Measurements from ENCODE around the gene CCDC192. TPM values are rescaled to one million over a fixed set of nuclear protein-coding genes. Genes with fewer than 3 reads are reported as not detected.

Gene CCDC192
- total RNA-seq, 2 donors from 2014 or later: 0.25 TPM; not detected in 1

DNA sequence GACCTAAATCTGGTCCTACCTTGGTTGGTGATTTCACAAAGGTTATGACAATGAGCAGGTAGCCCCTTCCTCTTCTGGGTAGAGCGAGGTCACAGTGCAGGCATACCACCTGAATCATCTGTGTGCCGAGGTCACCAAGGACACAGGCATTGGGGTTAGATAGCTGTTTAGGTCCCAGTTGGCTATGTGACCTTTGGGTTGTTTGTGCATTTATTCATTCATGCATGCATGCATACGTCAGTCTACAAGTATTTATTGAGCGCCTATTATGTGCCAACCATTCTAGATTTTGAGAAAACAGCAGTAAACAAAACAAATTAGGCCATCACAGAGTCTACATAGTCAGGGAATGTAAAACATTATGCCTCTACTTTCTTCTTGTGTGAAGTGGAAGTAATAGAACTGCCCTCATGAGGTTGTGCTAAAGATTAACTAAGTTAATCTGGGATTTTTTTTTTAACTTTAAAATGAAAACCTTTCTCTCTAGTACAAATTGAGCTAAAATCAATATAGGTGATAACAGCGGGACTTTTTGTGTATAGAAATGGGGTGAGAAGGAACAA lies 275.6 kb downstream of the CCDC192 start:
- Mint-ChIP-seq H3K27ac (no peak overlapping the region), H3K4me3 (no peak overlapping the region)
- ATAC-seq (replicated peaks in 1 of 2): no peak

DNA sequence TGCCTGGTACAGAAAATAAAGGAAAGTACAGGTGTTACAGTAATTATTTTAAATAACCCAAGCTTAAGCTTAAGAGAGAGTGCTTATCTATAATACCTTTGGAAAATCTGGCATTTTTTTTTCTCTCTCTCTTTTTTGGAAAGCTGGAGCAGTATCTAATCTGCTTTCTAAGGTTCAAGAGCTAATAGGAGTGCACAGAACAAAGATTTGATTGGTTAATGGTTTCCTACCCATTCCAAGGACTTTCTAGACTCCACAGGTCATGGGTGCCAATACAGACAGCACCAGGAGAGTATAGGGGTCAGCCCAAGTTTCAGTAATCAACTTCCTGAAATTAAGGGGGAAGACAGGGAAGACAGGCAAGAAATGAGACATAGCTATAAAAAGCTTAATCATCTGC lies 276.3 kb downstream of the CCDC192 start:
- H3K27ac Mint-ChIP-seq: no peak overlapping the region
- ATAC-seq (replicated peaks in 1 of 2) (no peak), DNase-seq (no peak)
- H3K4me3 Mint-ChIP-seq: no peak overlapping the region
- no peaks in the 10 kb centered on the region for H3K36me3 Mint-ChIP-seq (ENCODE audit: insufficient read depth in 2 of 2)
- H3K9me3 Mint-ChIP-seq: no peaks in the 10 kb centered on the region
- H3K4me1 Mint-ChIP-seq (ENCODE audit: low read depth): no peaks in the 10 kb centered on the region
- H3K27me3 Mint-ChIP-seq (ENCODE audit: low read depth): no peaks in the 10 kb centered on the region

More for the DNA sequence above, 275.6 kb downstream of the CCDC192 start:
- H3K9me3 Mint-ChIP-seq: no peaks in the 10 kb centered on the region
- DNase-seq: no peak
- H3K4me1 Mint-ChIP-seq (ENCODE audit: low read depth): no peaks in the 10 kb centered on the region
- H3K27me3 Mint-ChIP-seq (ENCODE audit: low read depth): no peaks in the 10 kb centered on the region
- no peaks in the 10 kb centered on the region for H3K36me3 Mint-ChIP-seq (ENCODE audit: insufficient read depth in 2 of 2)

DNA sequence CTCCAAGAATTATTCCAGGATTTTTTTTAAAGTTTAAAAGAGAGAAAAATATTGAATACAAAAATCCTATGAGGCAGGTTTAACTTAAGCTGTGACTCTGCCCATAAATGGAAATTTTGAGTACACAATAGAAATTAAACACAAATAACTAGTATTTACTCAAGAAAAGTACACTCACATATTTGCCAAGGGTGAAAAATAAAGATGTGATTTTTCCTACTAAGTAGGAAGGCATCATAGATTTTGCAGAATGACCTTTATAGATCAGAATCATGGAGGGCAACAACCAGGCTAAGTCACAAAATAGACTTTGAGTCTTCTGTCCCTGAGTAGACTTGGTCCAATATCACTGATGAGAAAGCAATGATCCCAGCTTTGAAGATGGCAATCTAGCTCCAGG lies 277.7 kb downstream of the CCDC192 start:
- H3K9me3 Mint-ChIP-seq: no peaks in the 10 kb centered on the region

DNA sequence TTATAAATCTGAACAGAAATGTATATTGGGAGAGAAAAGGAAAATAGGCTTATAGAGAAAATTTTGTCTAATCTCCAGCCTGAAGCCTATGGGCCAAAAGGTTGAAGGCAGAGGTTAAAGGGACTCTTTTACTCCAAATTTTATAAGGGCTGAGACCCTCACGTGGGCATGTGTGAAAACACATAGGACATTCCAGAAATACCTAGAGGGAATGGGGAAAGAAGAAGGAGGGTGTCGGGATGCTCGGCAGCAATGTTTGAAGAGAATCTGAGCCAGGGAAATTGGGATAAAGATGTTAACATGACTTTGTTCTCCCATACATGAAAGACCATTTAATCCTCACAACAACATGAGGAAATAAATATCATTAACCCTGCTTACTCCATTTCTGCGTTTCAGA lies 278.3 kb downstream of the CCDC192 start:
- Mint-ChIP-seq H3K9me3 (no peaks in the 10 kb centered on the region), H3K27me3 (ENCODE audit: low read depth) (no peaks in the 10 kb centered on the region), H3K27ac (no peak overlapping the region), H3K4me1 (ENCODE audit: low read depth) (no peaks in the 10 kb centered on the region), H3K4me3 (no peak overlapping the region), H3K36me3 (ENCODE audit: insufficient read depth in 2 of 2) (no peaks in the 10 kb centered on the region)
- ATAC-seq (replicated peaks in 1 of 2) (no peak), DNase-seq (no peak)

More for the DNA sequence above, 277.7 kb downstream of the CCDC192 start:
- Mint-ChIP-seq H3K4me1 (ENCODE audit: low read depth) (no peaks in the 10 kb centered on the region), H3K27me3 (ENCODE audit: low read depth) (no peaks in the 10 kb centered on the region), H3K36me3 (ENCODE audit: insufficient read depth in 2 of 2) (no peaks in the 10 kb centered on the region), H3K27ac (no peak overlapping the region), H3K4me3 (no peak overlapping the region)
- no peak for ATAC-seq (replicated peaks in 1 of 2)
- DNase-seq: no peak

DNA sequence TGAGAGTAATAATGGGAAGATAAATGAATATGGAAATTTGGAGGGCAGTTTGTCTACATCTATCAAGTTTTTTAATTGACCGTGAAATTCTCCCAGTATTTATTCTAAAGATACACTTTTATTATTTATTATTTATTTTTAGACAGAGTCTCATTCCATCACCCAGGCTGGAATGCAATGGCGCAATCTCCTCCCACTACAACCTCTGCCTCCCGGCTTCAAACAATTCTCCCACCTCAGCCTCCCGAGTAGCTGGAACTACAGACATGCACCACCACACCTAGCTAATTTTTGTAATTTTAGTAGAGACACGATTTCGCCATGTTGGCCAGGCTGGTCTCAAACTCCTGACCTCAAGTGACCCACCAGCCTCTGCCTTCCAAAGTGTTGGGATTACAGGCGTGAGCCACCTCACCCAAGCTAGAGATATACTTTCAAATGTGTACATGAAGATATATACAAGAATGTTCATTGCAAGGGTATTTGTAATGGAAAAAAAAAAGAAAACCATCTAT lies 282.7 kb downstream of the CCDC192 start:
- no peak for DNase-seq
- Mint-ChIP-seq H3K9me3 (peaks cover 0 to 3% of the 10 kb centered on the region in 2 donors), H3K4me3 (no peak overlapping the region), H3K36me3 (ENCODE audit: insufficient read depth in 2 of 2) (peaks cover 0 to 2% of the 10 kb centered on the region in 2 donors), H3K27me3 (ENCODE audit: low read depth) (no peaks in the 10 kb centered on the region), H3K4me1 (ENCODE audit: low read depth) (no peaks in the 10 kb centered on the region), H3K27ac (no peak overlapping the region)
- no peak for ATAC-seq (replicated peaks in 1 of 2)

DNA sequence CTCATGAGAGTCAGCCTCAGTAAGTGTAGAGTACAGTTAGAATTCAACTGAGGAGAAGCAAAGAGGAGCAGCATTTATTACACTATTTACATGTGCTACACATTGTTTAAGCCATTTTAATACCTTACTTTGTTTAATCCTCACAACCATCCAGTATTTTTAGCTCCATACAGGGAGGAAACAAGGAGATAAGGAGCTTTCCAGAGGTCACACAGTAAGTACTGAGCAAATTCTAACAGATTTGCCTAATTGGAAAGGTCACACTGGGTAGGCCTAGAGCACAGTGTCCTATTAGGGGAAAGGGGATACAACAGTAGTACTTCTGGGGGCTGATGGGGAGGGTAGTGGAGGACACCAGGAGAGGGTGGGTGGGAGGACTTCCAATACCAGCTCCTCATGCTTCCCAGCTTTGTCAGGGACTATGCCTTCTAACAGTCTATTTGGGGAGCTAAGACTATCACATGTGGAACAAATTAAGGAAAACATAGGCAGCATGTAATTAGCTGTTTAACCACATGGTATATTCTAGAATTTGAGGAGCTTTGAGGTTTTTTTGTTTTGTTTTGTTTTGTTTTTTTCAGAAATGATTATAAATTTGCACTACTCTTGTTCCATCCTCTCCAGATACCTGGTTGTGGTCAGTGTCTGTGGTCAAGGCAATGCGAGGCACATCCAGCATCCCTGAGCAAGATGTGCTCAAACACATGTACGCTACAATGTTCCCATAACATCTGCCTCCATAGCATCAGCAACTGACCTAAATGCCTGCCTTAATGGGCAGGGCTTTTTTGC lies 284.4 kb downstream of the CCDC192 start:
- no peaks in the 10 kb centered on the region for H3K4me1 Mint-ChIP-seq (ENCODE audit: low read depth)
- no peak for DNase-seq
- no peak overlapping the region for H3K27ac Mint-ChIP-seq
- peaks cover 4 to 5% of the 10 kb centered on the region in 2 donors for H3K9me3 Mint-ChIP-seq
- peaks cover 3 to 4% of the 10 kb centered on the region in 2 donors for H3K36me3 Mint-ChIP-seq (ENCODE audit: insufficient read depth in 2 of 2)
- H3K4me3 Mint-ChIP-seq: no peak overlapping the region
- ATAC-seq (replicated peaks in 1 of 2): no peak
- no peaks in the 10 kb centered on the region for H3K27me3 Mint-ChIP-seq (ENCODE audit: low read depth)

DNA sequence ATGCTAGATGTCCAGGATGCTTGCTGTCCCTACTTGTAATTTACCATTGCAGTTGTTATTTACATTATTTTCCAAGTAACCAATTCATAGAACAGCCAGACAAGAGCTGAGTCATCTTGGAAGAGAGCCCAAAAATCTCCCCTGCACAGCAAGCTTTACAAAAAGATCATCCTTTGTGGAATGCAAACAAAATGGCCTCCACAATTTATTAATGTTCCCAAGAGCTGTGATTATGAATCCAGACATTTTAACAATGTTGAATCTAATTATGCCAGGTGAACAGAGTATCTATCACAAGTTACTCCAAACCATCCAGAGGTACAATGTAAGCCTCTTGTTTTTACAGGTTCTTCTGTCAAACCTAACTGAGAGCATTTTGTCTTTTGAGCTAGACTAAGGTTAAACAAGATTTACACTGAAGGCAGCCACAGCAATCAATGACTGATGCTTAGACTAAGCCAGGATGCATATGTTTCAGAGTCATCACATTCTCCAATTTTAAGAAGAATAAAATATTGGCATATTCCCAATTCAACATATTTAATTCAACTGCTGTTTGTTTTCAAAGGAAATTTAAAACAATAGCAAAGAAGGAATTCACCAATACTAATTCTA lies 285.1 kb downstream of the CCDC192 start:
- H3K27ac Mint-ChIP-seq: no peak overlapping the region
- ATAC-seq (replicated peaks in 1 of 2): no peak
- peaks cover 3 to 7% of the 10 kb centered on the region in 2 donors for H3K36me3 Mint-ChIP-seq (ENCODE audit: insufficient read depth in 2 of 2)
- peaks cover 5 to 7% of the 10 kb centered on the region in 2 donors for H3K9me3 Mint-ChIP-seq
- H3K4me1 Mint-ChIP-seq (ENCODE audit: low read depth): no peaks in the 10 kb centered on the region
- no peak for DNase-seq
- H3K4me3 Mint-ChIP-seq: no peak overlapping the region
- no peaks in the 10 kb centered on the region for H3K27me3 Mint-ChIP-seq (ENCODE audit: low read depth)

Other genes with a start within 250 kb of the CCDC192 start
- 10 to 100 TPM; 42.9 to 51.0 TPM for gene PRRC1, start 185.8 kb upstream of the CCDC192 start, total RNA-seq
- gene CTXN3, start 54.3 kb upstream of the CCDC192 start, total RNA-seq: not detected